GM08714 (cell line): ENCODE measurements around the gene STX8.
"Not testable (repeated sequence)": the region's sequence is repeated elsewhere in the genome, so short reads cannot be mapped to it uniquely, and the experiment has no call there.

ENCODE experiments used
- H3K4me3 ChIP-seq: fragments of 200-500 bp; sonication (Bioruptor generic); 2 replicates; pipeline ENCODE4 v1.5.1; 2014; ENCODE audit warnings: mild to moderate bottlenecking, low read length, inconsistent platforms
- ZNF274 ChIP-seq: IDR thresholded peaks from 2 replicates; pipeline ENCODE4 v1.6.1; 2012; ENCODE audit warnings: mild to moderate bottlenecking, low read depth, low read length

The STX8 gene

DNA sequence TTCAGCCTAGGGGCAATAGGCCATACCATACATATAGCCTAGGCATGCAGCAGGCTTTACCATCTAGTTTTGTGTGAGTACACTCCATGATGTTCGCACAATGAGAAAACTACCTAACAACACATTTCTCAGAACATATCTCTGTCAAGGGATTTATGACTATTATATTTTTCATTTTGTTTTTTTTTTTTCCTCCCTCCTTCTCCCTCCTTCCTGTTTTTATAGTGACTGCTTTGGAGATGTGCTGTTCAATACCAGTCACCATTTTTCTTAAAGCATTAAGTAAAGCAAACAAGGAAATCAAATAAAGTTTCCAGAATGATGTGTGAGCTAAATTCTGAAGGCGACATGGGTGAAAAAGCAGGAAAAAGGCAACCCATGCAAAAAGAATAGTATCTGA is 194.6 kb downstream of the STX8 start:
- no peak overlapping the region for H3K4me3 ChIP-seq
- no peak for TF ChIP-seq ZNF274

DNA sequence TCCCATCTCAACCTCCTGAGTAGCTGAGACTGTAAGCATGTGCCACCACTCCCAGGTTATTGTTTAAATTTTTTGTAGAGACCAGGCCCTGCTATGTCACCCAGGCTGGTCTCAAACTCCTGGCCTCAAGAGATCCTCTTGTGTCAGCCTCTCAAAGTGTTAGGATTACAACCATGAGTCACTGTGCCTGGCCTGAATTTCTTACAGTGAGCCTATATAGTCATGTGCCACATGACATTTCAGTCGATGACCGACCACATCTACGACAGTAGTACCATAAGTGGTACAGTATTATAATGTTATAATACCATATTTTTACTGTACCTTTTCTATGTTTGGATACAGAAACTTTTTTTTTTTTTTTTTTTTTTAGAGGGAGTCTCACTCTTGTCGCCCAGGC is 195.3 kb downstream of the STX8 start:
- no peak overlapping the region for H3K4me3 ChIP-seq
- no peak for TF ChIP-seq ZNF274

DNA sequence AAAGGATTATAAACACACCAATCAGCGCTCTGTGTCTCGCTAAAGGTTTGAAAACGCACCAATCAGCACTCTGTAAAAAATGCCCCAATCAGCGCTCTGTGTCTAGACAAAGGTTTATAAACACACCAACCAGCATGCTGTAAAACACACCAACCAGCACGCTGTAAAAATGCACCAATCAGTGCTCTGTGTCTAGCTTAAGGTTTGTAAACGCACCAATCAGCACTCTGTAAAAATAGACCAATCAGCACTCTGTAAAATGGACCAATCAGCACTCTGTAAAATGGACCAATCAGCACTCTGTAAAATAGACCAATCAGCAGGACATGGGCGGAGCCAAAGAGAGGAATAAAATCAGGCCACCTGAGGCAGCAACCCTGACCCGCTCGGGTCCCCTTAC is 199.4 kb downstream of the STX8 start:
- H3K4me3 ChIP-seq: not testable (repeated sequence)

DNA sequence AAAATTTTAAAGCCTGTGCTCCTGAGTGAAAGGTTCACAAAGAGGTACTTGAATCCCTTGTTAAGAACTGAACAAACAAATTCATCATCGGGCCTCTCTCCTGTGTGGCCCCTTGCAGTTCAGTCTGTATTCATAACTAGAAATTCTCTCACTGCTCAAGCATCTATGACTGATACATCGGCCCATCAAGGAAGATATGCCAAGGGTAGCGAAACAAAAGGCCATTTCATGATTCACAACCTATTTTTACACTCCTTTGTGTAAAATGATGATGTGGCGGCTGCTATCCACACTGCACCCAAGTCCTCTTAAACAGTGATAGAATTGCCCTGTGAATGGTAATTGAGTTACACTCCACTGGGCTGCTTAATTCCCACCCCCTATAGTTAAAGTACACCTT is 204.6 kb downstream of the STX8 start:
- H3K4me3 ChIP-seq: no peak overlapping the region
- TF ChIP-seq ZNF274: no peak

DNA sequence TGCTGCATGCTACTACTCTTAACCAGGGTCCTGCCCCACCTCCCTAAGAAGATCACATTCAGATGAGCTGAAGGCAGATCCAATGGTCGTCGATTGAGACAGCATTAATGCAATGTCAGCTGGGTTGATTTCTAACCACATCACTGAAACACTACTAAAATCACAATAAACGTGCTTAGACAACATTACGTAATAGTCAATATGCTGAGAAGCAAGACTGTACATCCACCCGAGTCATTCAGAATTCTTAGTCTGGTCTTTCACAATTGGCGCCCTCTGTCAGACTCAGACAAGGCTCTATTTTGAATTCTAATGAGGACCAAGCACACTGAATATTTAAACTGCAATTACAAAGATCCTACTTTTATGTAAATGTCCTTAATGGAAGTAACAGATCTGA is 205.2 kb downstream of the STX8 start:
- no peak overlapping the region for H3K4me3 ChIP-seq
- TF ChIP-seq ZNF274: no peak

DNA sequence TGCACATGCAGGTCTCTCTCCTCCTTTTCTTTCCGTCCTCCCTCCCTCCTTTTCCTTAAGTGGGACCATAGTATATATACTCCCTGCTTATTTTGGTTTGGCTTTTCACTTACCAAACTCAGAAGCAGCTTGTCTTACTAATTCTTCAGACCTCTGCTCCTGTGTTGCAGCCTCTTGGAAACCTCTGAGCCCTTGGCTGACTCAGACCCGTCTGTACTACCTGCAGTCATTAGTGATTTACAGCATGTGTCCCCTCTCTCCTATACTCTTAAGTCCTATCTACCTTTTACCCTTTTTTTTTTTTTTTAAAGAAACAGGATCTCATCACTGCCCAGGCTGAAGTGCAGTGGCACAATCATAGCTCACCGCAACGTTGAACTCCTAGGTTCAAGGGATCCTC is 207.0 kb downstream of the STX8 start:
- H3K4me3 ChIP-seq: no peak overlapping the region
- no peak for TF ChIP-seq ZNF274

DNA sequence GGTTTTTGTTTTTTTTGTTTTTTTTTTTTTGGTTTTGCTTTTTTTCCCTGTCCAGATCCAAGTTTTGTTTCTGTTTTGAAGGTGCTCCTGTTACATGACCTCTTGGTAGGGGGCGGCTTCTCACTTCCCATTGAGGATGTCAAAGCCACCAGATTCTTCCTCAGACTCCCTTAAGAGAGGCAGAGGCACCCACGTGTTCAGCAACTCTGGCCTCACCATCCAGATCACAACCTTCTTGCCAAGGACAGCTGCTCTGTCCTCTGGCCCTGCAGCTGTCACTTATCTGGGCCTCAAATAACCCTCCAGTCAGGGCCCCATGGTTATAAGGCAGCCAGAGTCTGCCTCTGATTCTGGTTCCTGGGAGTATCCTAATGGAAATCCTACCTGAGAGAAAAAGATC is 208.5 kb downstream of the STX8 start:
- TF ChIP-seq ZNF274: no peak
- no peak overlapping the region for H3K4me3 ChIP-seq

DNA sequence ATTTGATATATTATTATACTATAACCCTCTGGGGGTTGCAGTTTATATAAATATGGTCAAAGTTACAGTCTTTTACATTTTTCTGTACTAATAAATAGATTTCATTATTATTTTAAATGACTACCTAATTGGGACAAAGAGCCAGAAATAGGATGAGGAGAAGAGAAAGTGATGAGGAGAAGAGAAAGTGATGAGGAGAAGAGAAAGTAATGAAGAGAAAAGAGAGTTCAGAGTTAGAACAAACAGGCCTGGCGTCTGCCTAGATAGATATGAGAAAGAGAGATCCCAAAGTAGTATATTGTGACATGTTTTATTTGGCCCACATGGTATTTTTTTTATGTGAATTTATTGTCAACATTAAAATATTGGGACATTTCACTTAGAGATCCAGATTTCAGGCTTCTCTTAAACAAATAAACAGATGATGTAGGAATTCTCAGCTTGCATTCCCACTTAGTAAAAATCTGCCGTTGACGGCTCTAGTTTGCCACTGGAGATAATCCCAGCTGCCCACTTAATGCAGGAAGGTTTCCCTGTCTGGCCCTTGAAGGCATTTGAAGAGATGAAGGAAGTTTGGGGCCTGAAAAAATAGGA is 210.7 kb downstream of the STX8 start:
- H3K4me3 ChIP-seq: no peak overlapping the region
- TF ChIP-seq ZNF274: no peak

DNA sequence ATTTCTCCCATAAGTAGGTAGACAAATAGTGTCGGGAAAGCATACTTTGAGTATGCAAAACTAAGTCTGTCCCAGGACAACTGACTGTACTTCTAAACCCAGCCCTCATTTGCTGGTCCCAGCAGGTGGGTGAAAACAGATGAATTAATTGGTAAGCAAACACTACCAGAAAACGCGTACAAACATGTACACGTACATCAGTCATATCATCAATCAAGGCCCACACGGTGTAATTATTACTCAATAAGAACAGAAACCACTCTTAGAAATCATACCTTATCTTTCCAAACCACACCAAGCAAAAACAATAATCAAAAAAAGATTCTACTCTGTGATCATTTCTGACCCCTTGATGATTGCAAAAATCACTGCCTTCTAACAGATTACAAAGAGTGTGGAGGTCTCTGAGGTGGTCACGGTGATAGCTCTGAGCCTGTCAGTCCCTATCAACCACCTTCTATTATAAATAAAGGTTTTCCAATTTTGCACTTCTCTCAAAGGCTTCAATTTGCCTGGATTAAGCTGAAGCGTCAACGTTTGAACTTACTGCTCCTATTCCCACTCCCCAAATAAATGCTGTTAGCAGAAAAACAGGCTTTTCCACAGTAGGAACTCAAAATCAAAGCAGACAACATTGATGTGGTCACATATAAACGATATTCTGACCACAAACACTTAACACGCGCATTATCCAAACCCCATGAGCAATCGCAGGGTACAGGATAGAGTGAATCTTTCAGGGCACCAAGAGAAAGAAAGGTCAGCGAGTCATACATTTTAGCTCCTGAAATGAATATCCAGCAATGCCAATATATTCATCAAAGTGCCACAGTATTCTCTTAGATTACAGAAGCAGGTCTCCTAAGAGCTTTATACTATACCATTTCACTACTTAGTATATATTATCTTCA is 211.9 kb downstream of the STX8 start:
- H3K4me3 ChIP-seq: no peak overlapping the region
- TF ChIP-seq ZNF274: no peak

DNA sequence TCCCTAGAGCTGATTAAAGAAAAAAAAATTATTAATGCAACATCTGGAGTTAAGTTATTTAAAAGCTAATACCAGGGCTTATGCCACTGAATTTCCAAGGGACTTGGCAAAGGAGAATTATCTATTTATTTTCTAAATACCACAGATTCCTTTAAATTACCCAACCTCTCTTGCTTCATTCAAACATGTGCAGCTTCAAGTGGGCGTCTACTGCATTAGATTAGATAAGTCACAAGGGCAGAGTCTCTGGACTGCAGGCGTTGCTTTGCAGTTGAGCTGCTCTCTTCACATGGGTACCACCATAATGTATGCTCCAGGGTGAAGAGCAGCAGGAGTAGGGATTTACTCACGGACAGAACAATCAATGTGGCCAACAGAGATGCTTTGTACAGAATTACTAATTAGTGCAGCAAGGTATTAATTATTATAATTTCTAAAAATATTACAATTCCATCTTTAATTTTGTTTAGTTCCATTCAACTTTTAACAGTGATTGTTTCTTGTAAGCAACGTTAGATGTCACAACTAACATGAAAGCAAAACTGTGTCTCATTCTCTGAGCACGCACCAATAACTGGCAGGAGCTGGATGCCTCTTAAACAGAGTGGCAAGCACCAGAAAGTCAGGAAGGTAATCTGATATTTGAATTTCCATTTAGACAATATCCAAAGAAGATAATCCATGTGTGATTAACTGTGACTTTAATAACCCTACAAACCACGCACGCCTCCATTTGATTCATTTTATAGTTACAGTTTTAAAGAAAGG is 214.2 kb downstream of the STX8 start:
- no peak for TF ChIP-seq ZNF274
- no peak overlapping the region for H3K4me3 ChIP-seq

DNA sequence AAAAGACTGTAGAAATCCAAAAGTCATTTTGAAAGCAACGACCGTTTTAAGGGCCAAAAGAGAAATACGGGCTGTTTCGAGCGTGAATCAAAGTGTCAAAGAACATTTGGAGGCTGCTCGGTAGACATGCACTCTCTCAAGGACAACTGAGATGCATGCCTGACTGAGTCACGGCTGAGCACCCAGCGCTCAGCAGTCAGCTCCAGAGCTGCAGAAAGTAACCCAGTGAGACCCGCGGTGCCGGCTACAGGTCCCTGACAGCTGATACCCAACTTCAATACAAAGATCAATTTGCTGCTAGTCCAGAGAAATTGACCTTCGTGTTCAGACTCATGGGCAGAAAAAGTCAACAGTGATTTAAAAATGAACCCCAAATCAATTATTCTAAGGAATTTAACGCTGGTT is 214.9 kb downstream of the STX8 start:
- no peak overlapping the region for H3K4me3 ChIP-seq
- no peak for TF ChIP-seq ZNF274

DNA sequence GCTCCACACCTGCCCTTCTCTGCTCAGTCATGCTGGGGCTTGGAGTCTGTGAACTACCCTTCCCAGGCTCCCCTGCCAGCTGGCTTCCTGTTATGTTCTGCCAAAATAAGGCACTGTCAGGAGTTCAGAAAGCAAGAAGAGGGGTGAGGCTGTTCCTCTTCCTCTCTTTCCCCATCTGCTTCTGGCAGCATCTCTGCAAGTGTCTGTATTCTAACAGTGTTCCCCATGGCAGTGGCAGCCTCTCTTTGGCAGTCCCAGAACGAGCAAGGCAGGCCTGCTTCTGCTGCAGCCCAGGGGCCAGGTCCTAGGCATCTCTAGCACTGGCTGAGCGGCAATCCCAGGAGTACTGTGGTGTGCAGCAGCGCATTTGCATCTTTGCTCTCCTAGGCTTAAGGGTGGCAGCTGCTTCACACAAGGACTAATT is 219.1 kb downstream of the STX8 start:
- TF ChIP-seq ZNF274: no peak

DNA sequence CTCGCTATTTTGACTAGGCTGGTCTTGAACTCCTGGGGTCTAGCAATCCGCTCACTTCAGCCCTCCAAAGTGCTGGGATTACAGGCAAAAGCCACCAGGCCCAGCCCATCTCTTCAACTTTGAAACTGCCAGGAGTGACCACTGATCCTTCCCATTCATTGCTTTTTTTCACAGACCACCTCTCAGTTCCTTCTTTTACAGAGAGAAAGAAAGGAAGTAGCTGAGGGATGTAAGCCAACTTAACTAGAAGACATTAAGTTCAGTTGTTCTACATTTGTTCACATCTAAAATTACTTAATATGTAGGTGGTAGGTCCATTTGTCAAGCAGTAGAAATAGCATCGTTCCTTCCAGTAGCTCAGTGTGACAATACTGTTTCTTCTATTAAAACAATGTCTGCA is 219.8 kb downstream of the STX8 start:
- no peak for TF ChIP-seq ZNF274
- H3K4me3 ChIP-seq: no peak overlapping the region

More for the DNA sequence above, 219.1 kb downstream of the STX8 start:
- no peak overlapping the region for H3K4me3 ChIP-seq

DNA sequence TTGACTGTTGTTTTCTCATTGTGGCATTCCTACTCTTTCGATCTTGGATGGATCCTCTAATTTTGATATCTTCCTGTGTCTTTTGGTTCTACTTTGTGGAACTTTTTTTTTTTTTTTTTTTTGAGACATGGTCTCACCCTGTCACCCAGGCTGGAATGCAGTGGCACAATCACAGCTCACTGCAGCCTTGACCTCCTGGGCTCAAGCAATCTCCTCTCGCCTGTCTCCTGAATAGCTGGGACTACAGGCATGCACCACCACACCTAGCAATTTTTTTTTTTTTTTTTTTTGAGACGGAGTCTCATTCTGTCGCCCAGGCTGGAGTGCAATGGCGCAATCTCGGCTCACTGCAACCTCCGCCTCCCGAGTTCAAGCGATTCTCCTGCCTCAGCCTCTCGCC is 220.4 kb downstream of the STX8 start:
- H3K4me3 ChIP-seq: not testable (repeated sequence)

DNA sequence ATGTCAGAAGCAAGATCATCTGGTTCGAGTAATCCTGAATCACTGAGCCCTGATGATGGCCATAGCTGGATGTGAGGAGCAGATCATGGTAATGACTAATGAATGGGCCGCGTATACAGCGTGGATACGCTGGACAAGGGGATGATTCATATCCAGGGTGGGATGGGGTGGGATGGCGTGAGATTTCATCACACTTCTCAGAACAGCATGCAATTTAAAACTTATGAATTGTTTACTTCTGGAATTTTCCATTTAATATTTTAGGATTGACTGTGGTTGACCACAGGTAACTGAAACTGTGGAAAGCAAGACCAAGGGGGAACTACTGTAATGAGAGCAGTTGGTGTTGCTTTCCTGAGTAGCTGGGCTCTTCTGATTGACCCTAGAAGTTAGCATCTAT is 225.5 kb downstream of the STX8 start:
- no peak overlapping the region for H3K4me3 ChIP-seq
- TF ChIP-seq ZNF274: no peak
